ENCODE data around the gene LUC7L3.

The LUC7L3 gene

GRCh38 chr17:50763716-50764475 is 44.5 kb downstream of the LUC7L3 start:
- DNase-seq = no peak

GRCh38 chr17:50764734-50765149 is 45.3 kb downstream of the LUC7L3 start:
- DNase-seq = no peak

GRCh38 chr17:50765454-50766221 is 46.2 kb downstream of the LUC7L3 start:
- DNase-seq = no peak

GRCh38 chr17:50766222-50767023 is 47.0 kb downstream of the LUC7L3 start:
- DNase-seq = no peak

GRCh38 chr17:50767030-50767429 is 47.6 kb downstream of the LUC7L3 start:
- DNase-seq = no peak

- DNase-seq = no peak
These were observed 48.0 kb downstream of the LUC7L3 start, which contains the start of gene ANKRD40CL for GRCh38 chr17:50767446-50767845. ANKRD40CL (minus strand) TSS chr17:50767518; CDS start chr17:50766913, 605 bp downstream.

- DNase-seq = no peak
These were observed 49.0 kb downstream of the LUC7L3 start for GRCh38 chr17:50768346-50768761.

- DNase-seq = no peak
These were observed 50.5 kb downstream of the LUC7L3 start for GRCh38 chr17:50769884-50770283.

GRCh38 chr17:50770346-50770745 is 50.9 kb downstream of the LUC7L3 start:
- no peak for DNase-seq

GRCh38 chr17:50771991-50772785 is 52.8 kb downstream of the LUC7L3 start:
- no peak for DNase-seq

- DNase-seq = no peak
These were observed 54.9 kb downstream of the LUC7L3 start for GRCh38 chr17:50774225-50774803.

GRCh38 chr17:50775926-50776325 is 56.5 kb downstream of the LUC7L3 start:
- DNase-seq = no peak

- no peak for DNase-seq
These were observed 59.1 kb downstream of the LUC7L3 start for GRCh38 chr17:50778471-50778870.

GRCh38 chr17:50778988-50779387 is 59.6 kb downstream of the LUC7L3 start:
- no peak for DNase-seq

- DNase-seq = no peak
These were observed 60.4 kb downstream of the LUC7L3 start for GRCh38 chr17:50779747-50780353.

- DNase-seq = no peak
These were observed 61.8 kb downstream of the LUC7L3 start for GRCh38 chr17:50781167-50781566.

GRCh38 chr17:50783193-50783660 is 63.8 kb downstream of the LUC7L3 start:
- DNase-seq = peak; percentile 66

- DNase-seq = no peak
These were observed 64.5 kb downstream of the LUC7L3 start for GRCh38 chr17:50783905-50784304.

GRCh38 chr17:50785126-50785525 is 65.7 kb downstream of the LUC7L3 start:
- no peak for DNase-seq

- no peak for DNase-seq
These were observed 66.7 kb downstream of the LUC7L3 start for GRCh38 chr17:50785946-50786570.

GRCh38 chr17:50787106-50787505 is 67.7 kb downstream of the LUC7L3 start:
- no peak for DNase-seq
